SK-N-SH treated with all-trans-retinoic acid at 6 μM for 48 hours (cell line): ENCODE results near the gene APOC3.

Experiments
- ATAC-seq: fragments of 200-7000 bp; cut with Tn5 transposase; 3 replicates; pipeline ENCODE4 v1.9.1; 2020; ENCODE audit warnings: mild to moderate bottlenecking, moderate library complexity
- BACH2 ChIP-seq: fragments of 250-450 bp; sonication (Bioruptor Pico); IDR thresholded peaks from 2 replicates; pipeline ENCODE4 v1.9.0; 2021; ENCODE audit warnings: mild to moderate bottlenecking, borderline replicate concordance
- CREB5 ChIP-seq: fragments of 250-450 bp; sonication (Bioruptor Pico); IDR thresholded peaks from 2 replicates; pipeline ENCODE4 v1.5.1; 2020; ENCODE audit warnings: low read depth, mild to moderate bottlenecking, moderate library complexity
- CSDC2 ChIP-seq: fragments of 250-450 bp; sonication (Bioruptor Pico); IDR thresholded peaks from 2 replicates; pipeline ENCODE4 v1.5.0; 2020; ENCODE audit warnings: mild to moderate bottlenecking, moderate library complexity
- ESRRG ChIP-seq: fragments of 250-450 bp; sonication (Bioruptor Pico); IDR thresholded peaks from 2 replicates; pipeline ENCODE4 v1.6.1; 2021; ENCODE audit warnings: mild to moderate bottlenecking
- GLIS3 ChIP-seq: fragments of 250-450 bp; sonication (Bioruptor Pico); IDR thresholded peaks from 2 replicates; pipeline ENCODE4 v1.5.0; 2020; ENCODE audit warnings: mild to moderate bottlenecking, moderate library complexity
- ISL1 ChIP-seq: fragments of 250-450 bp; sonication (Bioruptor Pico); IDR thresholded peaks from 2 replicates; pipeline ENCODE4 v2.1.2; 2022; ENCODE audit warnings: mild to moderate bottlenecking, moderate library complexity
- PATZ1 ChIP-seq: fragments of 250-450 bp; sonication (Bioruptor Pico); IDR thresholded peaks from 2 replicates; pipeline ENCODE4 v1.8.0; 2020; ENCODE audit warnings: mild to moderate bottlenecking, moderate library complexity, borderline replicate concordance
- PPARA ChIP-seq: fragments of 250-450 bp; sonication (Bioruptor Pico); IDR thresholded peaks from 2 replicates; pipeline ENCODE4 v1.5.0; 2020; ENCODE audit warnings: mild to moderate bottlenecking, borderline replicate concordance
- RARB ChIP-seq: fragments of 250-450 bp; sonication (Bioruptor Pico); IDR thresholded peaks from 2 replicates; pipeline ENCODE4 v1.8.0; 2021; ENCODE audit warnings: mild to moderate bottlenecking, moderate library complexity
- SNAI2 ChIP-seq: fragments of 250-450 bp; sonication (Bioruptor Pico); IDR thresholded peaks from 2 replicates; pipeline ENCODE4 v1.5.0; 2020; ENCODE audit warnings: mild to moderate bottlenecking, moderate library complexity
- TCF4 ChIP-seq: fragments of 250-450 bp; sonication (Bioruptor Pico); IDR thresholded peaks from 2 replicates; pipeline ENCODE4 v1.8.0; 2021; ENCODE audit warnings: mild to moderate bottlenecking, moderate library complexity, borderline replicate concordance
- TOX ChIP-seq: fragments of 250-450 bp; sonication (Bioruptor Pico); IDR thresholded peaks from 2 replicates; pipeline ENCODE4 v1.8.0; 2021; ENCODE audit warnings: mild to moderate bottlenecking, moderate library complexity, borderline replicate concordance
- TSHZ2 ChIP-seq: fragments of 250-450 bp; sonication (Bioruptor Pico); IDR thresholded peaks from 2 replicates; pipeline ENCODE4 v1.5.0; 2020; ENCODE audit warnings: mild to moderate bottlenecking, moderate library complexity
- ZC3H10 ChIP-seq: fragments of 250-450 bp; sonication (Bioruptor Pico); IDR thresholded peaks from 2 replicates; pipeline ENCODE4 v1.5.1; 2021; ENCODE audit warnings: mild to moderate bottlenecking, moderate library complexity
- ZFP3 ChIP-seq: fragments of 250-450 bp; sonication (Bioruptor Pico); IDR thresholded peaks from 2 replicates; pipeline ENCODE4 v1.5.0; 2020; ENCODE audit warnings: mild to moderate bottlenecking, moderate library complexity
- ZNF565 ChIP-seq: fragments of 450-650 bp; formaldehyde crosslinking; conservative IDR thresholded peaks from 2 replicates; pipeline ENCODE4 v1.5.0; 2020; ENCODE audit warnings: low read depth, mild to moderate bottlenecking, moderate library complexity
- ZNF70 ChIP-seq: fragments of 450-650 bp; formaldehyde crosslinking; IDR thresholded peaks from 2 replicates; pipeline ENCODE4 v1.5.0; 2020; ENCODE audit warnings: mild to moderate bottlenecking, moderate library complexity
- ZNF8 ChIP-seq: fragments of 450-650 bp; formaldehyde crosslinking; IDR thresholded peaks from 2 replicates; pipeline ENCODE4 v1.5.0; 2020; ENCODE audit warnings: mild to moderate bottlenecking, moderate library complexity
- TF ChIP-seq, protein P1 (sequence below): fragments of 250-450 bp; sonication (Bioruptor Pico); IDR thresholded peaks from 2 replicates; pipeline ENCODE4 v1.5.1; 2021; ENCODE audit warnings: mild to moderate bottlenecking, moderate library complexity
- TF ChIP-seq, protein P2 (sequence below): fragments of 250-450 bp; sonication (Bioruptor Pico); IDR thresholded peaks from 2 replicates; pipeline ENCODE4 v1.8.0; 2021; ENCODE audit warnings: low read depth, mild to moderate bottlenecking, moderate library complexity, borderline replicate concordance

The APOC3 gene

GRCh38 chr11:116808262-116809175, 21.2 kb upstream of the APOC3 start:
- no peak for ATAC-seq
- TF ChIP-seq ESRRG (no peak), PATZ1 (no peak), TOX (CRISPR knock-in tag) (no peak), ZNF8 (CRISPR knock-in tag) (no peak), RARB (CRISPR knock-in tag) (no peak), ISL1 (CRISPR knock-in tag) (no peak), PPARA (CRISPR knock-in tag) (no peak), GLIS3 (CRISPR knock-in tag) (no peak), BACH2 (CRISPR knock-in tag) (no peak), TCF4 (CRISPR knock-in tag) (no peak), ZC3H10 (CRISPR knock-in tag) (no peak), ZNF565 (no peak), TSHZ2 (no peak), CREB5 (no peak)
- TF ChIP-seq, protein P1, sequence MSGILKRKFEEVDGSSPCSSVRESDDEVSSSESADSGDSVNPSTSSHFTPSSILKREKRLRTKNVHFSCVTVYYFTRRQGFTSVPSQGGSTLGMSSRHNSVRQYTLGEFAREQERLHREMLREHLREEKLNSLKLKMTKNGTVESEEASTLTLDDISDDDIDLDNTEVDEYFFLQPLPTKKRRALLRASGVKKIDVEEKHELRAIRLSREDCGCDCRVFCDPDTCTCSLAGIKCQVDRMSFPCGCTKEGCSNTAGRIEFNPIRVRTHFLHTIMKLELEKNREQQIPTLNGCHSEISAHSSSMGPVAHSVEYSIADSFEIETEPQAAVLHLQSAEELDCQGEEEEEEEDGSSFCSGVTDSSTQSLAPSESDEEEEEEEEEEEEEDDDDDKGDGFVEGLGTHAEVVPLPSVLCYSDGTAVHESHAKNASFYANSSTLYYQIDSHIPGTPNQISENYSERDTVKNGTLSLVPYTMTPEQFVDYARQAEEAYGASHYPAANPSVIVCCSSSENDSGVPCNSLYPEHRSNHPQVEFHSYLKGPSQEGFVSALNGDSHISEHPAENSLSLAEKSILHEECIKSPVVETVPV: no peak
- TF ChIP-seq, protein P2, sequence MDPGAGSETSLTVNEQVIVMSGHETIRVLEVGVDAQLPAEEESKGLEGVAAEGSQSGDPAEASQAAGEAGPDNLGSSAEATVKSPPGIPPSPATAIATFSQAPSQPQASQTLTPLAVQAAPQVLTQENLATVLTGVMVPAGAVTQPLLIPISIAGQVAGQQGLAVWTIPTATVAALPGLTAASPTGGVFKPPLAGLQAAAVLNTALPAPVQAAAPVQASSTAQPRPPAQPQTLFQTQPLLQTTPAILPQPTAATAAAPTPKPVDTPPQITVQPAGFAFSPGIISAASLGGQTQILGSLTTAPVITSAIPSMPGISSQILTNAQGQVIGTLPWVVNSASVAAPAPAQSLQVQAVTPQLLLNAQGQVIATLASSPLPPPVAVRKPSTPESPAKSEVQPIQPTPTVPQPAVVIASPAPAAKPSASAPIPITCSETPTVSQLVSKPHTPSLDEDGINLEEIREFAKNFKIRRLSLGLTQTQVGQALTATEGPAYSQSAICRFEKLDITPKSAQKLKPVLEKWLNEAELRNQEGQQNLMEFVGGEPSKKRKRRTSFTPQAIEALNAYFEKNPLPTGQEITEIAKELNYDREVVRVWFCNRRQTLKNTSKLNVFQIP: no peak

DNA sequence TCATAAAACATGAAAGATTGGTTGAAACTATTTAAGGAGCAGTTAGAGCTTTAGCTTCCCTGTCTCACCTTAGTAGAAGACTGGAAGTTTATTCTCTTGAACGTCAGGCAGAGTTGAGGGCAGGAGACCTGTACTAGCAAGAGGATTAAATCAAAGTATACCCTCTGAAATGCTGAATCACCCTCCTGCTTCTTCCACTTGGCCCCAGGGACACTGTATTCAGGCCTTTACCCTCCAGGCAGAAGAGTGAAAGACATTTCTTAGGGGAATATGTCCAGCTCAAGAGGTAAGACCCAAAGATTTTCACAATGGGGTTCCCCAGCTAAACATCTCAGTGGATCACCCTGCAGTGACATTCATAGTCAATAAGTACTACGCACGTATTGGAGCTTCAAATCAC, 18.5 kb upstream of the APOC3 start:
- no peak for ATAC-seq
- no peak for TF ChIP-seq ZNF8 (CRISPR knock-in tag)
- no peak for TF ChIP-seq ESRRG
- no peak for TF ChIP-seq SNAI2 (CRISPR knock-in tag)
- TF ChIP-seq ZNF565: no peak
- no peak for TF ChIP-seq PPARA (CRISPR knock-in tag)
- no peak for TF ChIP-seq ZNF70 (CRISPR knock-in tag)
- no peak for TF ChIP-seq BACH2 (CRISPR knock-in tag)
- no peak for TF ChIP-seq PATZ1
- TF ChIP-seq TOX (CRISPR knock-in tag): no peak
- TF ChIP-seq CSDC2 (CRISPR knock-in tag): no peak
- no peak for TF ChIP-seq ZFP3
- TF ChIP-seq RARB (CRISPR knock-in tag): no peak
- TF ChIP-seq, protein P2: no peak
- TF ChIP-seq ZC3H10 (CRISPR knock-in tag): no peak
- TF ChIP-seq, protein P1: no peak
- no peak for TF ChIP-seq TSHZ2
